ENCODE results near the gene PFDN1. TPM values are rescaled to one million over a fixed set of nuclear protein-coding genes. Genes with fewer than 3 reads are reported as not detected.

The PFDN1 gene
- total RNA-seq, 1 experiment from 2014 or later: 54.4 TPM

DNA sequence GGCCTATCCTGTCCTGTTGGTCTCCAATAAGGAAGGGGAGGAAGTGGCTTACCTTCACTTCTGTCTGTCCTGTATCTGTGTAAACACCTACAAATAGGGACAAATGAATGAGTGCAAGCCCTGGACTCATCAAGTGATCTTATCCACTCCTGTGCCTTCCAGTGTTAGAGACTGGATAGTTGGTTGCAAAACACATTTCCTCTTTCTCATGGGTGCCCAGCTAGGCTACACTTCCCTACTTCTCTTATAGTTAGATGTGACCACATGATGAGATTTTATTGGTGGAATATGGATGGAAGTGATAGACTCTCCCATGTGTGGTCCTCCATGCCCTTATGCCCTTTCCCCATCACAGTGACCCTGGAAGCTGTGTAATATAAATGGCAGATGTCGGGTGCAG is 16.9 kb upstream of the PFDN1 start:
- Histone ChIP-seq H3K27ac (ENCODE audit: low read length) (no peak overlapping the region), H3K27me3 (ENCODE audit: control insufficient read depth, insufficient read depth, low read length) (no peaks in the 10 kb centered on the region), H3K4me1 (ENCODE audit: control insufficient read depth, insufficient read depth, low read length) (peaks cover 16% of the 10 kb centered on the region), H3K36me3 (ENCODE audit: control insufficient read depth, insufficient read depth, low read length) (no peaks in the 10 kb centered on the region), H3K4me3 (ENCODE audit: low read depth in 2 of 2, low read length in 2 of 2) (no peak overlapping the region), H3K9me3 (ENCODE audit: control insufficient read depth, insufficient read depth, low read depth, low read length) (no peaks in the 10 kb centered on the region)
- CTCF ChIA-PET: no interaction called here
- no TSS peak for BruUV-seq (replicated peaks)
- POLR2A ChIA-PET: no interaction called here
- intact Hi-C loops (cut with micrococcal nuclease; ENCODE audit: unreplicated experiment): no loop called here
- in situ Hi-C loops (cut with HindIII; ENCODE audit: low pct_unique_long_range_greater_than_20kb, low sequenced_read_pairs): no loop called here
- ATAC-seq: no peak
- TF ChIP-seq, protein P1, sequence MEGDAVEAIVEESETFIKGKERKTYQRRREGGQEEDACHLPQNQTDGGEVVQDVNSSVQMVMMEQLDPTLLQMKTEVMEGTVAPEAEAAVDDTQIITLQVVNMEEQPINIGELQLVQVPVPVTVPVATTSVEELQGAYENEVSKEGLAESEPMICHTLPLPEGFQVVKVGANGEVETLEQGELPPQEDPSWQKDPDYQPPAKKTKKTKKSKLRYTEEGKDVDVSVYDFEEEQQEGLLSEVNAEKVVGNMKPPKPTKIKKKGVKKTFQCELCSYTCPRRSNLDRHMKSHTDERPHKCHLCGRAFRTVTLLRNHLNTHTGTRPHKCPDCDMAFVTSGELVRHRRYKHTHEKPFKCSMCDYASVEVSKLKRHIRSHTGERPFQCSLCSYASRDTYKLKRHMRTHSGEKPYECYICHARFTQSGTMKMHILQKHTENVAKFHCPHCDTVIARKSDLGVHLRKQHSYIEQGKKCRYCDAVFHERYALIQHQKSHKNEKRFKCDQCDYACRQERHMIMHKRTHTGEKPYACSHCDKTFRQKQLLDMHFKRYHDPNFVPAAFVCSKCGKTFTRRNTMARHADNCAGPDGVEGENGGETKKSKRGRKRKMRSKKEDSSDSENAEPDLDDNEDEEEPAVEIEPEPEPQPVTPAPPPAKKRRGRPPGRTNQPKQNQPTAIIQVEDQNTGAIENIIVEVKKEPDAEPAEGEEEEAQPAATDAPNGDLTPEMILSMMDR (IDR thresholded peaks at IDR 0.05): no peak
- TF ChIP-seq SIN3A (IDR thresholded peaks at IDR 0.05; ENCODE audit: borderline replicate concordance, insufficient read depth, low read depth, low read length) (no peak), TCF7L2 (IDR thresholded peaks at IDR 0.05; ENCODE audit: low read depth, low read length) (no peak), REST (IDR thresholded peaks at IDR 0.05; ENCODE audit: insufficient read depth in 1 of 2, low read depth in 2 of 2, low read length in 1 of 2) (no peak)
- no peak for DNase-seq (ENCODE audit: low read depth, low spot score)

DNA sequence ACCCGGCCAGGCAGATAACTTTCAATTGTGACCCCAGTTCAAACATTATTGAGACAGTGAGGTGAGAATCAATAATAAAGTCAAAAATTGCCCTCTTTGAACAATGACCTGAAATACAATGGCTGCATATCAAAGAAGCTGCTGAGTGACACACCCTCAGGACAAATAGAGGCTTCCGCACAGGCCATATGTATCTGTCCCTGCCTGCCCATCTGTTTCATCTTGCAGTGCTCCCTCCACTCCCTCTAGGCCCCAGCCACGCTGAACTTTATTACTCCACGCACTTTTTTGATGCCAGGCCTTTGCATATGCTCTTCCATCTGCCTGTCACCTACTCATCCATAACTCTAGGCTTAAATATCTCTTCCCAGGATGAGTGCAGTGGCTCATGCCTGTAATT is 15.9 kb upstream of the PFDN1 start:
- in situ Hi-C loops (cut with HindIII; ENCODE audit: low pct_unique_long_range_greater_than_20kb, low sequenced_read_pairs) (no loop called here), intact Hi-C loops (cut with micrococcal nuclease; ENCODE audit: unreplicated experiment) (no loop called here)
- TF ChIP-seq, protein P1 (IDR thresholded peaks at IDR 0.05): no peak
- TF ChIP-seq POLR2AphosphoS5 (IDR thresholded peaks at IDR 0.05; ENCODE audit: low read depth, low read length): no peak
- no peak for TF ChIP-seq REST (IDR thresholded peaks at IDR 0.05; ENCODE audit: insufficient read depth in 1 of 2, low read depth in 2 of 2, low read length in 1 of 2)
- no peak for TF ChIP-seq TCF7L2 (IDR thresholded peaks at IDR 0.05; ENCODE audit: low read depth, low read length)
- TF ChIP-seq SIN3A (IDR thresholded peaks at IDR 0.05; ENCODE audit: borderline replicate concordance, insufficient read depth, low read depth, low read length): no peak
- Histone ChIP-seq H3K27me3 (ENCODE audit: control insufficient read depth, insufficient read depth, low read length) (no peaks in the 10 kb centered on the region), H3K9me3 (ENCODE audit: control insufficient read depth, insufficient read depth, low read depth, low read length) (no peaks in the 10 kb centered on the region), H3K36me3 (ENCODE audit: control insufficient read depth, insufficient read depth, low read length) (no peaks in the 10 kb centered on the region), H3K4me3 (ENCODE audit: low read depth in 2 of 2, low read length in 2 of 2) (no peak overlapping the region), H3K4me1 (ENCODE audit: control insufficient read depth, insufficient read depth, low read length) (peaks cover 12% of the 10 kb centered on the region), H3K27ac (ENCODE audit: low read length) (no peak overlapping the region)
- no peak for DNase-seq (ENCODE audit: low read depth, low spot score)
- CTCF ChIA-PET: no interaction called here
- BruUV-seq (replicated peaks): no TSS peak
- POLR2A ChIA-PET: no interaction called here
- no peak for ATAC-seq
